BJ (cell line): Measurements from ENCODE around the gene KDM3A. TPM values are rescaled to one million over a fixed set of nuclear protein-coding genes. Genes with fewer than 3 reads are reported as not detected.

Experiments used
- CTCF ChIA-PET: fragments of 350-600 bp; formaldehyde crosslinking; extraction: SDS; loops from one replicate; lab custom pipeline; 2021; ENCODE audit warnings: antibody characterized with exemption, inconsistent platforms; lab: Yijun Ruan, JAX
- POLR2A ChIA-PET: fragments of 300-600 bp; sonication (Branson Sonifier 250); formaldehyde crosslinking; extraction: SDS; loops from one replicate; lab custom pipeline; 2021; ENCODE audit warnings: antibody characterized with exemption; lab: Charles Lee
- DNase-seq: peaks from one replicate; pipeline ENCODE4 v3.0.0-alpha.2; 2011; ENCODE audit warnings: low read depth
- H3K27me3 ChIP-seq: 2 replicates; pipeline ENCODE4 v1.6.0; 2011; ENCODE audit warnings: low read length; ENCODE audit not compliant: control insufficient read depth, insufficient read depth
- H3K36me3 ChIP-seq: 2 replicates; pipeline ENCODE4 v1.5.1; 2011; ENCODE audit warnings: low read length; ENCODE audit not compliant: control insufficient read depth, insufficient read depth
- H3K4me3 ChIP-seq: 2 replicates; pipeline ENCODE4 v1.5.1; 2011; ENCODE audit warnings: low read depth, mild to moderate bottlenecking, control low read depth, low read length
- CTCF ChIP-seq: IDR thresholded peaks from 2 replicates; pipeline ENCODE4 v1.5.1; 2011; ENCODE audit warnings: low read depth, mild to moderate bottlenecking, control low read depth, inconsistent platforms, low read length, moderate library complexity; ENCODE audit not compliant: insufficient read depth
- polyA plus RNA-seq: library from polyadenylated mRNA; depleted of rRNA; stranded (reverse); fragments of >200 nt; gene quantifications from 2 replicates; pipeline ENCODE4 v1.2.3, GENCODE V29; 2011

KDM3A gene
- polyA plus RNA-seq, 1 experiment = 24.1 TPM

- no peak for DNase-seq
- no peak for TF ChIP-seq CTCF
- H3K36me3 ChIP-seq = no peaks in the 10 kb centered on the region
- H3K4me3 ChIP-seq = no peak overlapping the region
- CTCF ChIA-PET = interaction anchor here (1.2 kb wide), 1 partner anchor 12 kb away, joined by 3 read pairs; no protein-coding TSS in a partner anchor
- POLR2A ChIA-PET = no interaction called here
- H3K27me3 ChIP-seq = peaks cover 5% of the 10 kb centered on the region; the same call in 1 of the 2 replicates
Measured at GRCh38 chr2:86420913-86421312, 20.3 kb upstream of the KDM3A start.

- no peak for TF ChIP-seq CTCF
- Histone ChIP-seq H3K27me3 (peaks cover 8% of the 10 kb centered on the region), H3K4me3 (no peak overlapping the region), H3K36me3 (no peaks in the 10 kb centered on the region)
- ChIA-PET POLR2A (no interaction called here), CTCF (no interaction called here)
- no peak for DNase-seq
Measured at GRCh38 chr2:86426271-86426670, 14.9 kb upstream of the KDM3A start.

GRCh38 chr2:86429335-86429734 lies 11.8 kb upstream of the KDM3A start:
- ChIA-PET POLR2A (no interaction called here), CTCF (no interaction called here)
- no peak for TF ChIP-seq CTCF

GRCh38 chr2:86430368-86430767 lies 10.8 kb upstream of the KDM3A start:
- no peak overlapping the region for H3K4me3 ChIP-seq
- ChIA-PET CTCF (no interaction called here), POLR2A (no interaction called here)
- TF ChIP-seq CTCF = no peak
- H3K36me3 ChIP-seq = no peaks in the 10 kb centered on the region
- DNase-seq = no peak
- peaks cover 4% of the 10 kb centered on the region; the same call in 1 of the 2 replicates for H3K27me3 ChIP-seq

More at GRCh38 chr2:86429335-86429734, 11.8 kb upstream of the KDM3A start:
- H3K4me3 ChIP-seq = no peak overlapping the region
- DNase-seq = no peak
- H3K36me3 ChIP-seq = no peaks in the 10 kb centered on the region
- H3K27me3 ChIP-seq = peaks cover 4% of the 10 kb centered on the region; the same call in 1 of the 2 replicates

- CTCF ChIA-PET = interaction anchor here (0.8 to 0.9 kb wide), 2 partner anchors 18 to 19 kb away, joined by 3 to 5 read pairs; no protein-coding TSS in a partner anchor
- peaks cover 2% of the 10 kb centered on the region for H3K27me3 ChIP-seq
Measured at GRCh38 chr2:86433137-86433536, 8.0 kb upstream of the KDM3A start.

More at GRCh38 chr2:86433137-86433536, 8.0 kb upstream of the KDM3A start:
- DNase-seq = no peak
- no peak overlapping the region for H3K4me3 ChIP-seq
- POLR2A ChIA-PET = interaction anchor here (0.7 kb wide), 1 partner anchor 257 kb away, joined by 5 read pairs; no protein-coding TSS in a partner anchor
- no peak for TF ChIP-seq CTCF
- no peaks in the 10 kb centered on the region for H3K36me3 ChIP-seq
